HL-60 (cell line): ENCODE results near the gene KDM2B.
"Not testable (repeated sequence)": the region's sequence is repeated elsewhere in the genome, so short reads cannot be mapped to it uniquely, and the experiment has no call there.

Source experiments
- DNase-seq, 2 experiments: peaks; one replicate each; pipeline ENCODE4 v3.0.0-alpha.2; 2010 to 2020; ENCODE audit warnings: low read depth in 1 of 2, low spot score in 1 of 2
- H3K27ac ChIP-seq: fragments of 250-450 bp; sonication (Bioruptor Pico); replicated peaks from 2 replicates; pipeline ENCODE4 v1.5.1; 2020; ENCODE audit warnings: mild to moderate bottlenecking, moderate library complexity
- H3K27me3 ChIP-seq: fragments of 250-450 bp; sonication (Bioruptor Pico); 2 replicates; pipeline ENCODE4 v1.5.1; 2021; ENCODE audit warnings: mild to moderate bottlenecking, moderate library complexity; ENCODE audit not compliant: insufficient read depth, poor library complexity, severe bottlenecking
- H3K4me3 ChIP-seq: replicated peaks from 2 replicates; pipeline ENCODE4 v1.5.1; 2011; ENCODE audit warnings: mild to moderate bottlenecking, control low read depth, low read length; ENCODE audit not compliant: insufficient read depth
- GABPA ChIP-seq: IDR thresholded peaks from 2 replicates; pipeline ENCODE4 v1.6.1; 2012; ENCODE audit warnings: low read depth
- POLR2AphosphoS5 ChIP-seq: IDR thresholded peaks from 2 replicates; pipeline ENCODE4 v1.6.1; 2012; ENCODE audit warnings: low read depth
- SPI1 ChIP-seq: IDR thresholded peaks from 2 replicates; pipeline ENCODE4 v1.6.1; 2012; ENCODE audit warnings: low read depth, mild to moderate bottlenecking, borderline replicate concordance
- TF ChIP-seq, protein P1 (sequence below): IDR thresholded peaks from 2 replicates; pipeline ENCODE4 v1.6.1; 2012; ENCODE audit warnings: low read depth; ENCODE audit not compliant: insufficient replicate concordance
- TF ChIP-seq, protein P2 (sequence below): IDR thresholded peaks from one replicate; pipeline ENCODE4 v1.5.1; 2011; ENCODE audit warnings: low read length, control low read depth, inconsistent platforms; ENCODE audit not compliant: insufficient read depth

Gene KDM2B

DNA sequence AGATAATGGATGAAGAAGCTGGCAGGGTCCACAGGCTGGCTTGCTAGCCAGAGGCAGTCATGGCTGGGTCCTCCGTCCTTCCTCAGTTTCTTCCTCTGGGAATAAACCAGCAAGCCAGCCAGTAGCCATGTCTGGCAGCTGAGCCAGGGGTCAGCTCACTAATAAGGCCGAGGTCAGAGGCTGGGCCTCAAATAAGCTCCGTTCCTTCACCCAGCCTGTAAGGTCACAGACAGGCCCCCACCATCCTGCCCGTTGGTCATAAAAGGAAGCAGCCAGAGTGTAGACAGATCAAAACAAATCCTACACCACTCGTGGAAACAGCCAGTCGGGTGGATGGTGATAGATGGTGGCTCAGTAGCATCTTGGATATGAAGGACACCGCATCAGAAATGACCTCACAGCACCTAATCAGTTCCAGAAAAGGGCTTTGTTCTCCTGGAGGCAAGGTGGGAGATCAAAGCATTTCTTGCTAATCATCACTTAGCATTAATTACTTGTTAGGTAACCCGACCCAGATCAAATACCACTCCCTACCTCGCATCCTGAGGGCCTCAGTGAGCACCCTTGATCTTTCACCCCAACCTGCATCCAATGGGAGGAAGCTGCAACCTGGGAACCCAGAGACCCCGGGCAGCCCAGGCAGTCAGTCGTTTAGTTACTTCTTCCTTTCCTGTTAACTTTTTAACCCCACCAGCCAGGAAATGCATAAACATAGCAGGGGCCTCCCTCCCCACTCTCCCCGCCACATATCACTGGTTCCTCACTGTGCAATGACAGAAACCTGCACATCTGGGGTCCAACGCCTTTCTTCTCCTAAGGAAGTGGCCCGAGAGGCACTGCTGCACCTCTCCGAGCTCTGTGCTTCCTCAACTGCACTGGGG lies 90.2 kb downstream of the KDM2B start:
- DNase-seq, result peak in 1 of 2 experiments; percentile 80
- Histone ChIP-seq H3K27ac (peak overlapping the region; percentile 60), H3K27me3 (no peaks in the 10 kb centered on the region), H3K4me3 (no peak overlapping the region)
- TF ChIP-seq, protein P1, sequence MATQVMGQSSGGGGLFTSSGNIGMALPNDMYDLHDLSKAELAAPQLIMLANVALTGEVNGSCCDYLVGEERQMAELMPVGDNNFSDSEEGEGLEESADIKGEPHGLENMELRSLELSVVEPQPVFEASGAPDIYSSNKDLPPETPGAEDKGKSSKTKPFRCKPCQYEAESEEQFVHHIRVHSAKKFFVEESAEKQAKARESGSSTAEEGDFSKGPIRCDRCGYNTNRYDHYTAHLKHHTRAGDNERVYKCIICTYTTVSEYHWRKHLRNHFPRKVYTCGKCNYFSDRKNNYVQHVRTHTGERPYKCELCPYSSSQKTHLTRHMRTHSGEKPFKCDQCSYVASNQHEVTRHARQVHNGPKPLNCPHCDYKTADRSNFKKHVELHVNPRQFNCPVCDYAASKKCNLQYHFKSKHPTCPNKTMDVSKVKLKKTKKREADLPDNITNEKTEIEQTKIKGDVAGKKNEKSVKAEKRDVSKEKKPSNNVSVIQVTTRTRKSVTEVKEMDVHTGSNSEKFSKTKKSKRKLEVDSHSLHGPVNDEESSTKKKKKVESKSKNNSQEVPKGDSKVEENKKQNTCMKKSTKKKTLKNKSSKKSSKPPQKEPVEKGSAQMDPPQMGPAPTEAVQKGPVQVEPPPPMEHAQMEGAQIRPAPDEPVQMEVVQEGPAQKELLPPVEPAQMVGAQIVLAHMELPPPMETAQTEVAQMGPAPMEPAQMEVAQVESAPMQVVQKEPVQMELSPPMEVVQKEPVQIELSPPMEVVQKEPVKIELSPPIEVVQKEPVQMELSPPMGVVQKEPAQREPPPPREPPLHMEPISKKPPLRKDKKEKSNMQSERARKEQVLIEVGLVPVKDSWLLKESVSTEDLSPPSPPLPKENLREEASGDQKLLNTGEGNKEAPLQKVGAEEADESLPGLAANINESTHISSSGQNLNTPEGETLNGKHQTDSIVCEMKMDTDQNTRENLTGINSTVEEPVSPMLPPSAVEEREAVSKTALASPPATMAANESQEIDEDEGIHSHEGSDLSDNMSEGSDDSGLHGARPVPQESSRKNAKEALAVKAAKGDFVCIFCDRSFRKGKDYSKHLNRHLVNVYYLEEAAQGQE, result no peak
- peak; percentile 75; the same call in 1 of the 2 replicates for TF ChIP-seq SPI1

DNA sequence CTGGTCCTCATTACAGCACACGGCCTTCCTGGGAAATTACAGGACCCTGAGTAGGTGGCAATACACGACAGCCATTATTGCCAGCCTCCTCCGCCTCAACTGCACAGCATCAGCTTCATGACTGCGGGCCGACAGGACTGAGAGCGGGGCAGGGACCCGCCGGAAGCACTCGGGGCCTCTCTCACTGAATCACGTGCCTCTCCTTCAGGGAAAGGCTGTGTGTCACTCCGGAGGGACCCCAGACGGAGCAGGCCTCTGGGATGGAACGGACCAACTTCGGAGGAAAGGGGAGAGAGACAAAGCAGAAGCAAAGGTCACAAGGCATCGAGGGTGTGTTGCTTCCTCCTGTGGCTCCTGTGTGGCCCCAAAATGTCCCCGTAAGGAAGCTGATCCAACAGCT lies 90.9 kb downstream of the KDM2B start:
- Histone ChIP-seq H3K4me3 (no peak overlapping the region), H3K27me3 (no peaks in the 10 kb centered on the region), H3K27ac (no peak overlapping the region)
- peak in 1 of 2 experiments; percentile 20 for DNase-seq
- TF ChIP-seq SPI1 (no peak), POLR2AphosphoS5 (no peak), GABPA (no peak)
- TF ChIP-seq, protein P1, result no peak
- TF ChIP-seq, protein P2, sequence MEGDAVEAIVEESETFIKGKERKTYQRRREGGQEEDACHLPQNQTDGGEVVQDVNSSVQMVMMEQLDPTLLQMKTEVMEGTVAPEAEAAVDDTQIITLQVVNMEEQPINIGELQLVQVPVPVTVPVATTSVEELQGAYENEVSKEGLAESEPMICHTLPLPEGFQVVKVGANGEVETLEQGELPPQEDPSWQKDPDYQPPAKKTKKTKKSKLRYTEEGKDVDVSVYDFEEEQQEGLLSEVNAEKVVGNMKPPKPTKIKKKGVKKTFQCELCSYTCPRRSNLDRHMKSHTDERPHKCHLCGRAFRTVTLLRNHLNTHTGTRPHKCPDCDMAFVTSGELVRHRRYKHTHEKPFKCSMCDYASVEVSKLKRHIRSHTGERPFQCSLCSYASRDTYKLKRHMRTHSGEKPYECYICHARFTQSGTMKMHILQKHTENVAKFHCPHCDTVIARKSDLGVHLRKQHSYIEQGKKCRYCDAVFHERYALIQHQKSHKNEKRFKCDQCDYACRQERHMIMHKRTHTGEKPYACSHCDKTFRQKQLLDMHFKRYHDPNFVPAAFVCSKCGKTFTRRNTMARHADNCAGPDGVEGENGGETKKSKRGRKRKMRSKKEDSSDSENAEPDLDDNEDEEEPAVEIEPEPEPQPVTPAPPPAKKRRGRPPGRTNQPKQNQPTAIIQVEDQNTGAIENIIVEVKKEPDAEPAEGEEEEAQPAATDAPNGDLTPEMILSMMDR, result no peak

DNA sequence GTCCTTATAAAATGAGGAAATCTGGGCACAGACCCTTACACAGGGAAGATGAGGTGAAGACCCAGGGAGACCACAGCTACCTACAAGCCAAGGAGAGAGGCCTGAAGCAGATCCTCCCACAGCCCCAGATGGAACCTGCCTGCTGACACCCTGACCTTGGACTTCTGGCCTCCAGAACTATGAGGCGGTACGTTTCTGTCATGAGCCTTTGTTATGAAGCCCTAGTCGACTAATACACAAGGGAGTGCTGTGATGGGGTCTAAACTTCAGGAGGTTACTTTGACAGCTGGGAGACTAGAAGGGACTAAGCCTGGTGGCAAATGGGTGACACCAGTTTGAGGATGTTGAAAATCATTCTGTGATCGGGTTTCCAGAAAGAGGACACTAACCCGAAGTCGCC lies 95.9 kb downstream of the KDM2B start:
- Histone ChIP-seq H3K27ac (no peak overlapping the region), H3K27me3 (no peaks in the 10 kb centered on the region), H3K4me3 (no peak overlapping the region)
- no peak for DNase-seq
- TF ChIP-seq GABPA, result no peak
- TF ChIP-seq SPI1, result no peak
- TF ChIP-seq, protein P2, result no peak
- TF ChIP-seq, protein P1, result no peak
- TF ChIP-seq POLR2AphosphoS5, result no peak

DNA sequence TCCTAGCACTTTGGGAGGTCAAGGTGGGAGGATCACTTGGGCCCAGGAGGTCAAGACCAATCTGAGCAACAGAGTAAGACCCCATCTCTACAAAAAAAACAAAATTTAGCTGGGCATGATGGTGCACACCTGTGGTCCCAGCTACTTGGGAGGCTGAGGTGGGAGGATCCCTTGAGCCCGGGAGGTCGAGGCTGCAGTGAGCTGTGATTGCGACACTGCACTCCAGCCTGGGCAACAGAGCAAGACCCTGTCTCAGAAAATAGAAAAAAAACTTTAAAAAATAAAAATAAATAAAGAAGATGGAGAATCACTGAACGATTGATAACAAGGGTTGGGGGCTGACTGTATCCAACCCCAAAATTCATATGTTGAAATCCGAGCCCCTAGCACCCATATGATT lies 96.3 kb downstream of the KDM2B start:
- DNase-seq, H3K27ac ChIP-seq, H3K4me3 ChIP-seq, H3K27me3 ChIP-seq: not testable (repeated sequence)
